ENCODE data around the gene SCCPDH.

The SCCPDH gene

GRCh38 chr1:246785494-246786111 is 61.4 kb downstream of the SCCPDH start:
- no peak for DNase-seq (ENCODE audit: low read depth in 2 of 2)

- no peak for DNase-seq (ENCODE audit: low read depth in 2 of 2)
Observed at GRCh38 chr1:246786606-246787238, 62.5 kb downstream of the SCCPDH start.

GRCh38 chr1:246787781-246788513 is 63.7 kb downstream of the SCCPDH start:
- DNase-seq (ENCODE audit: low read depth in 2 of 2), result no peak

DNA sequence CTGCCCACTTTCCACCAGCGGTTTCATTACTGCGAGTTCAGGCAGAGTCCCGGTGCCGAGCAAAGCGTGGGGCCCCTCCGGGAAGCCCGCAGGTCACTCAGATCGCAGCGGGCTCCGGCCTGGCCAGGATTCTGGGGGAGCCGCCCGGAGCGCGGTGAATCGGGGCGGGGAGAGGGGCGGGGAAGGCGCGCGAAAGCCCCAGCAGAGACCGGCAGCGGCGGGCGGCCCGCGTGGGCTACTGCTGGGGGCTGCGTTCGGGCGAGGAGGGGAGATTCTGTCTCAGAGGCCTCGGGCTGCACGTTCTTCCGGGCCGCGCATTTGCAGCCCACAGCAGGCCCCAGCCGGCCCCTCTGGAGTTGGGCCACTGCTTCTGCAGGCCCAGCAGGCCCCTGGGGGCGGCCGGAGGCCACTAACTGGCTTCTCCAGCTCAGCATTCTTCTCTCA is 64.7 kb downstream of the SCCPDH start:
- DNase-seq (ENCODE audit: low read depth in 2 of 2), result no peak

DNA sequence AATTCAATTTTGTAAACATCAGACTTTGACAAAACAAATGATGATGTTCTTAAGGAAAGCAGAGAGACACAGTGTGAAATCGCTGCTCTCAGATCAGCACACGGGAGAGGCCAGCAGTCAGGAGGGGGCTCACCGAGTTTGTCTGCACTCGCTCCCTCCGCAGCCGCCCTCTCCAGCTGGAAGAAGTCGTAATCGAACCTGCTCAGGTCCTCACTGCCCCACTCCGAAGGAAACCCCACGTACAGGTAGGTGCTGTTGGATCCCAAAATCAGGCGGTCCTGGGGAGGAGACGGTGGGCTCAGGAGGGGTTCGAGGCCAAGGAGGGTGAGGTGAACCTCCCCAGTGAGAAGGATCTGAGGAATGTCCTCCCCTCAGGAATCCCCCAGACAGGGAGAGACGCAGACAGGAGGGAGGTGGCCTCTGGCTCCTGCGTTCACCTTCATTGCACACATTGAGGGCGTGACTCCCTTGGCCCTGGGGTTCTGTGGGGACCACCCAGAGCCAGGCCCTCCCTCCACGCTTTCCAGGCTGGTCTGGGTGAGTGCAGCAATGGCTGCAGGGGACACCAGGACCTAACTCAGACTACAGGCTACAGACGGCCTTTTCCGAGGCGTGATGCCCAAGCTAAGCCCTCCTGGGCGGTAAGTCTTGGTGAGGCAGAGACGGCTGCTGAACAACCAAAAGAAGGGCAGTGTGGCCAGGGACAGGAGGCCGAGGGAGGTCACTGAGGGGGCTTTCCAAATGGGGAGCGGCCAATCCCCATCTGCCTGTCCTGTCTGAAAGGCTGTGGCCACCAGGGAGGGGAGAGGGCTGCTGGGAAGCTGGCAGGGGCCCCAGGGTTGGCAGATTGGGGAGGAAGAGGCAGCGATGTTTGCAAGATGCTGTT is 65.5 kb downstream of the SCCPDH start:
- no peak for DNase-seq (ENCODE audit: low read depth in 2 of 2)

GRCh38 chr1:246790364-246790763 is 66.2 kb downstream of the SCCPDH start:
- DNase-seq (ENCODE audit: low read depth in 2 of 2), result no peak

GRCh38 chr1:246790833-246791232 is 66.6 kb downstream of the SCCPDH start:
- DNase-seq (ENCODE audit: low read depth in 2 of 2), result no peak

DNA sequence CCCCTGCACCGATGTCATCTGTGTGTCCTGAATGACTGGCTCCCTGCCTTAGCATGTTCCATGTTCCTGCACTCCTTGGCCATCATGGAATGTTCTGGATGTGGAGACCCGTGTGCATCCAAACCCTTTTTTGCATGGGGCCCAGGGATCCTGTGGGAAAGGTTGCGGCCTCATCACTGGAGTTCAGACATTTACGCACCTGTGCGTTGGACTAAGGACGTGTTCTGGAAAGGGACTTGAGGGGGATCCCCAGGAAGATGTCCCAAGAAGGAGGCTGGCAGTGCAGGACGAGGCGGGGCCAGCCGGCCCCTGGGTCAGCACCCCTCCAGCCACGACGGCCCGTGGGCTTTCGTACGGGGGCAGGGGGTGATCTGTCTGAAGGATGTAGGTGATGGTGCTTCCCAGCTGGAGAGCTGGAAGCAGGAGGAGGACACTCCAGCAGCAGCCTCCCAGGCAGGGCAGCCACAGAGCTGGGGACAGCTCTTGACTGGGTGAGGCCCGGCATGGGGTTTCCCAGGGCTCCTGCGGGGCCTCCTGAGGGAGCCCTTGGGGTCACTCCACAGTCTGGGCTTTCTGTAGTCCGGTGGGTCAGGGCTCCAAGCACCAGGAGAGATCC is 67.2 kb downstream of the SCCPDH start:
- no peak for DNase-seq (ENCODE audit: low read depth in 2 of 2)

GRCh38 chr1:246792603-246793002 is 68.4 kb downstream of the SCCPDH start:
- no peak for DNase-seq (ENCODE audit: low read depth in 2 of 2)

DNA sequence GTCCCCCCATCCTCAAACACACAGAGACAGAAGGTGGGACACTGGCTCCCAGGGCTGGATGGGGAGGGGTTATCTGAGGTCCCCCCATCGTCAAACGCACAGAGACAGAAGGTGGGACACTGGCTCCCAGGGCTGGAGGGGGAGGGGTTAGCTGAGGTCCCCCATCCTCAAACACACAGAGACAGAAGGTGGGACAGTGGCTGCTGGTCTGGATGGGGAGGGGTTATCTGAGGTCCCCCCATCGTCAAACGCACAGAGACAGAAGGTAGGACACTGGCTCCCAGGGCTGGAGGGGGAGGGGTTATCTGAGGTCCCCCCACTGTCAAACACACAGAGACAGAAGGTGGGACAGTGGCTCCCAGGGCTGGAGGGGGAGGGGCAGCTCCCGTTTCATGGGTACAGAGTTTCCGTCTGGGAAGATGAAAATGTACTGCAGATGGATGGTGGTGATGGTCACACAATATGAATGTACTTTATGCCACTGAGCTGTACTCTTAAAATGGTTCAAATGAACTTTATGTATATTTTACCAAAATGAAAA is 69.2 kb downstream of the SCCPDH start:
- DNase-seq (ENCODE audit: low read depth in 2 of 2), result no peak

DNA sequence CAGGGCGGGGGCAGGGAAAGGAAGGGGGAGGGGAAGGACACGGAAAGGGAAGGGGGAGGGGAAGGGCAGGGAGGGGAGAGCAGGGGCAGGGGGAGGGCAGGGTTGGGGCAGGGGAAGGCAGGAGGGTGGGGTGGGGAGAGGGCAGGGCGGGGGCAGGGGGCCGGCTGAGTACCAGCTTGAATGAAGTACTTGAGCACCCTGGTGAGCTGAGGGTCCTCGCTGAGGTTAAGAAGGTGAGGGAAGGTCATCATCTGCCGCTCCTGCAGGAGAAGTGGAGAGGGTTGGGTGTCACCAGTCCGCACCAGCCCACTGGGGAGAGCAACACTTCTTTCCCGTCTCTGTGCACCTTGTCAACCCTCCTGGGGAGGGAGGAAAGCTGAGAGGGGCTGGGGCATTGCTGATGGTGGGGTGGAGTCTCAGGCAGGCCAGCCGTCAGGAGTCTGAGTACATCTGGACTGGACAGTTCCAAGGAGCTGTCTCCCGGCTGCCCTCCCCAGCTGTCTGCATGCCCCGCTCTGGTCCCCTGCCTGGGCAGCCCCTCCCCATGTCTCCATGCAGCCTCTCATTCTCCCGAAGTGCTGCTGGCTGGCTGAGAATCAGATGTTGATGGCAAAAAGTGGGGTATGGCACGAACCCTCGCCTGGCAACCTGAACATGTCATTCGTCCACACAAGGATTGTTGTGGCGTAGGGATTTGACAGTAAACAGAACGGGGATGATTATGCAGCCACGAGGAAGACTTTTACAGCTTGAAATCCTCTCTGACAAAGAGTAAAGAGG is 70.0 kb downstream of the SCCPDH start:
- DNase-seq (ENCODE audit: low read depth in 2 of 2), result no peak

DNA sequence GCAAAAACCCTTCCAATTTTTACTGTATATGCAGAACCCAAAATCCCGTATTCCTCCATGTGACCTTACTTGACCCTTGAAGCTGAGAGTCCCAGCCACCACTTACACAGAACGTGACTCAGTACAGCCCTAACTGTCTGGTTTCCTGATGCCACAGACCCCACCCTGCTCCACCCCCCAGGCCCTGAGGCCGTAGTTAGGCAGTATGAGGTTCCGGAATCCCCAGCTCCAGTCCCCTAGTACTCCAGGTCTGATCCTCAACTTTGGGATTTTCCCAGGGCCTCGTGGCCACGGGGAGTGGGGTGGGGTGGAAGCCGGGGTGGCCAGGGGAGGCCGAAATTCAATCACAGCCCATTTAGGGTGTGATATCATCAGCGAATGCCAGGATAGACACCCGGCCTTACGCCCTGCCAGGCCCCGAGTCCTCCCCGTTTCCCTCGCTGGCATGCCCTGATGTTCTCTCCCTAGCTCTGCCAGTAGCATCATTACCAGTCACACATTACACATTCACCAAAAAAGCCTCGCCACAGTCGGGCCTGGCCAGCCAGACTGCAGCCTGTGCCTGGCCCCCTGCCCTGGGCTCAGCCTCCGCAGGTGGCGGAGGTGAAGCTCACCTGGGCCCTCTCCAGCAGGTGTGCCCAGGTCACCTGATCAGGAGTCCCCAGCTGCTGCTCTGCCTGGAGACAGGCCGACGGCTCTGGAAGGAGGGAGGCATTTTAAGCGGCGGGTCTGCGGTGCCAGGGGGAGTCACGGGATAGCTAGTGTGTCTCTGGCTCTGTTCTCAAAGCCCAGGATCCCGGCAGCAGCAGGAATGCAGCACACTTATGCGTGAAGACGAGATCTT is 70.8 kb downstream of the SCCPDH start:
- no peak for DNase-seq (ENCODE audit: low read depth in 2 of 2)

GRCh38 chr1:246795906-246796694 is 71.9 kb downstream of the SCCPDH start:
- no peak for DNase-seq (ENCODE audit: low read depth in 2 of 2)

- no peak for DNase-seq (ENCODE audit: low read depth in 2 of 2)
Observed at GRCh38 chr1:246797157-246797556, 72.9 kb downstream of the SCCPDH start.

DNA sequence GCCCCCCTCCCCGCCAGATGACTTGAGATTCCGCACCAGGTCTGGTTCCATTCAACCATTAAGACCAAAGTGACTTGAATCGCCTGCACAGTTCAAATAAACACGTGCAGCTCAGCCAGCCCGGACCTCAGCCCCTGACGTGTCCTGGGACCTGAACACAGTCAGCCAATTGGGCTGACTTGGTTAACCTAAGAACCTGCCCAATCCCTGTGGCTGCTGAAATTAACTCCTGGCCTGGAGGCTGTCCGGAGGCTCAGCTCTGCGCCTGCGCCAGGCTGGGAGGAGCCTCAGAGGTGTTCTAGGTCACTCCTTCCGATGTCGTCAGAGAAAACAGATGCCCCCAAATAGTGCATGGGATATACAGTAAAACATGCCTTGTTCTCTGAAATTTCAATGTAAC is 73.4 kb downstream of the SCCPDH start:
- no peak for DNase-seq (ENCODE audit: low read depth in 2 of 2)

DNA sequence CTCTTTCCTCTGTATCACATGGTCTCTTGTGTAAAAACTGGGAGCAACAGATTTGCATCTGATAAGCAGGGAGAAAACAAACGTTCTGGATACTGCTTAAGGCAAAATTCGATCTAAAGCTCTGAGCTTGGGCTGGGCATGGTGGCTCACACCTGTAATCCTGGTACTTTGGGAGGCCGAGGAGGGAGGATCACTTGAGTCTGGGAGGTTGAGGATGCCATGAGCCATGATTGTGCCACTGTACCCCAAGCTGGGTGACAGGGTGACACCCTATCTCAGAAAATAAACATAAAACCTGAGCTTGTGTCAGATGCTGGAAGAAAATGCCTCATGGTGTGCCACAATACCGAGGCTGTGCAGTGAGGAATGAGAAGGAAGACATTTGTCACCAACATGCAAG is 73.9 kb downstream of the SCCPDH start:
- no peak for DNase-seq (ENCODE audit: low read depth in 2 of 2)

- no peak for DNase-seq (ENCODE audit: low read depth in 2 of 2)
Observed at GRCh38 chr1:246798606-246799496, 74.6 kb downstream of the SCCPDH start.

DNA sequence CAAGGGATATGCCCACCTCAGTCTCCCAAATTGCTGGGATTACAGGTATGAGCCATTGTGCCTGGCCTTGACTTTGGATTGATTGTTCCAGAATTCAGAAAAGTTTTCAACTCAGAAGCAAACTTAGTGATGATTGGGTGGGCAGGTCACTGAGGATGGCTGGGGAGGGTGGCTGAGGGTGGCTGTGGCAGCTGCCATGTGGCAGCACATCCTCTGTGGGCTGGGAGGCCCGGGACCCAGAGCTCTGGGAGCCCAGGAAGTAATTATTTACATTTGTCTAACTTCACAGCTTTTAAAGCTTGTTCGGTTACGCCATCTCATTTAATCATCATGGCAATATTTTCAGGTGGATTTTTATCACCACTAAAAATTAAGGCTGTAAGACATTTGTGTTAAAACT is 76.1 kb downstream of the SCCPDH start:
- DNase-seq (ENCODE audit: low read depth in 2 of 2), result no peak
